Keratinocyte (primary cell): ENCODE results near the gene BNIP5. TPM values are rescaled to one million over a fixed set of nuclear protein-coding genes. Genes with fewer than 3 reads are reported as not detected.

Experiments
- DNase-seq: peaks from one replicate; pipeline ENCODE4 v3.0.0-alpha.2; 2011; ENCODE audit warnings: low read depth, missing footprints, low spot score
- FAIRE-seq: peaks from 2 replicates; lab custom pipeline; 2011; peaks lifted over from hg19 to GRCh38; lab: Jason Lieb, UNC
- H2AFZ ChIP-seq: 2 replicates; pipeline ENCODE4 v1.6.0; 2012; ENCODE audit warnings: low read length, control low read depth, inconsistent platforms; ENCODE audit not compliant: control insufficient read depth
- H3K27ac ChIP-seq: 2 replicates; pipeline ENCODE4 v1.5.1; 2011; ENCODE audit warnings: low read length; ENCODE audit not compliant: control insufficient read depth, insufficient read depth
- H3K27me3 ChIP-seq: 3 replicates; pipeline ENCODE4 v1.6.0; 2011; ENCODE audit warnings: low read length; ENCODE audit not compliant: control insufficient read depth, insufficient read depth; ENCODE audit errors: extremely low read depth
- H3K36me3 ChIP-seq, 2 experiments: 2 replicates in 1 of 2; 3 replicates in 1 of 2; pipeline ENCODE4 v1.5.1; 2011; ENCODE audit warnings: low read length in 2 of 2, mild to moderate bottlenecking in 1 of 2; ENCODE audit not compliant: control insufficient read depth in 2 of 2, insufficient read depth in 2 of 2; ENCODE audit errors: extremely low read depth in 1 of 2
- H3K4me1 ChIP-seq: 3 replicates; pipeline ENCODE4 v1.5.1; 2011; ENCODE audit warnings: low read length; ENCODE audit not compliant: control insufficient read depth, insufficient read depth; ENCODE audit errors: extremely low read depth
- H3K4me2 ChIP-seq: 3 replicates; pipeline ENCODE4 v1.6.0; 2011; ENCODE audit warnings: low read depth, low read length; ENCODE audit not compliant: control insufficient read depth, insufficient read depth; ENCODE audit errors: extremely low read depth
- H3K4me3 ChIP-seq, 3 experiments: fragments of 200-600 bp in 1 of 3; sonication (generic) in 1 of 3; 2 replicates in 2 of 3; 3 replicates in 1 of 3; pipeline ENCODE4 v1.5.1; 2011 to 2016; ENCODE audit warnings: low read length in 3 of 3, mild to moderate bottlenecking in 3 of 3, control low read depth in 2 of 3, inconsistent platforms in 1 of 3, low read depth in 1 of 3, mixed read lengths in 1 of 3, mixed run types in 1 of 3, moderate library complexity in 1 of 3; ENCODE audit not compliant: control insufficient read depth in 2 of 3, insufficient read depth in 2 of 3; ENCODE audit errors: extremely low read depth in 1 of 3
- H3K79me2 ChIP-seq: 2 replicates; pipeline ENCODE4 v1.6.0; 2012; ENCODE audit warnings: low read length; ENCODE audit not compliant: control insufficient read depth, insufficient read depth
- H3K9ac ChIP-seq: 3 replicates; pipeline ENCODE4 v1.6.0; 2011; ENCODE audit warnings: low read length; ENCODE audit not compliant: control insufficient read depth, insufficient read depth; ENCODE audit errors: extremely low read depth
- H3K9me1 ChIP-seq: 3 replicates; pipeline ENCODE4 v1.6.0; 2011; ENCODE audit warnings: low read length; ENCODE audit not compliant: control insufficient read depth, insufficient read depth; ENCODE audit errors: extremely low read depth
- H3K9me3 ChIP-seq: 2 replicates; pipeline ENCODE4 v1.5.1; 2012; ENCODE audit warnings: low read depth, low read length; ENCODE audit not compliant: control insufficient read depth
- H4K20me1 ChIP-seq: 3 replicates; pipeline ENCODE4 v1.6.0; 2011; ENCODE audit warnings: low read length; ENCODE audit not compliant: control insufficient read depth, insufficient read depth; ENCODE audit errors: extremely low read depth
- CTCF ChIP-seq, 3 experiments: IDR thresholded peaks in 1 of 3; conservative IDR thresholded peaks in 1 of 3; optimal IDR thresholded peaks in 1 of 3; 2 replicates in 2 of 3; 3 replicates in 1 of 3; pipeline versions ENCODE3 to v1.5.1; 2011; ENCODE audit warnings: low read length in 3 of 3, mild to moderate bottlenecking in 3 of 3, moderate library complexity in 2 of 3, control low read depth in 1 of 3, inconsistent platforms in 1 of 3; ENCODE audit not compliant: insufficient read depth in 2 of 3; ENCODE audit errors: extremely low read depth in 1 of 3
- EZH2 ChIP-seq: IDR thresholded peaks from one replicate; pipeline ENCODE4 v1.6.1; 2012; ENCODE audit warnings: inconsistent platforms, mild to moderate bottlenecking, low read length, moderate library complexity
- dilution Hi-C: fragments of 300-500 bp; cut with MboI; formaldehyde crosslinking; loops from one replicate; pipeline ENCODE4 v1.7.0; 2020; ENCODE audit warnings: low sequenced_read_pairs; ENCODE audit not compliant: extremely low pct_ligation_motif_present
- polyA plus RNA-seq, 5 experiments: library from polyadenylated mRNA; depleted of rRNA in 3 of 5; stranded (reverse) in 3 of 5; stranded (forward) in 1 of 5; unstranded in 1 of 5; fragments of >200 nt; gene quantifications; 1 replicate in 1 of 5; 2 replicates in 3 of 5; 3 replicates in 1 of 5; pipeline versions ENCODE4 v1.2.1 to v1.2.3, GENCODE V29; 2011 to 2012; ENCODE audit warnings: missing spikeins in 2 of 5, low read depth in 1 of 5, low replicate concordance in 1 of 5

The BNIP5 gene
- polyA plus RNA-seq, 1 donor (not counting 4 experiments of a cell fraction or from before 2014, with no cell fraction given), result not detected

GRCh38 chr6:36372088-36372487, 35.4 kb upstream of the BNIP5 start:
- Histone ChIP-seq H4K20me1 (peaks cover 2% of the 10 kb centered on the region), H3K4me1 (peaks cover 8% of the 10 kb centered on the region), H2AFZ (no peak overlapping the region), H3K36me3 (no peaks in the 10 kb centered on the region), H3K4me2 (no peak overlapping the region), H3K9ac (no peak overlapping the region), H3K4me3 (no peak overlapping the region), H3K9me3 (no peaks in the 10 kb centered on the region), H3K27ac (no peak overlapping the region), H3K79me2 (no peaks in the 10 kb centered on the region), H3K9me1 (no peaks in the 10 kb centered on the region), H3K27me3 (peaks cover 8% of the 10 kb centered on the region)
- TF ChIP-seq CTCF (optimal IDR thresholded peaks at IDR 0.05 in 1 of 3, IDR thresholded peaks at IDR 0.05 in 1 of 3, conservative IDR thresholded peaks at IDR 0.05 in 1 of 3; ENCODE audit: extremely low read depth in 1 of 3, insufficient read depth in 2 of 3, low read length in 3 of 3) (no peak), EZH2 (no peak)
- dilution Hi-C loops, result no loop called here
- FAIRE-seq (no peak), DNase-seq (no peak)

- Histone ChIP-seq H3K27me3 (peaks cover 8% of the 10 kb centered on the region), H4K20me1 (peaks cover 2% of the 10 kb centered on the region), H3K4me1 (peaks cover 8% of the 10 kb centered on the region), H3K27ac (no peak overlapping the region), H3K4me2 (no peak overlapping the region), H3K9me1 (no peaks in the 10 kb centered on the region), H3K79me2 (no peaks in the 10 kb centered on the region), H3K4me3 (no peak overlapping the region), H3K9ac (no peak overlapping the region), H3K9me3 (no peaks in the 10 kb centered on the region), H3K36me3 (no peaks in the 10 kb centered on the region), H2AFZ (no peak overlapping the region)
- FAIRE-seq (no peak), DNase-seq (no peak)
- TF ChIP-seq CTCF (optimal IDR thresholded peaks at IDR 0.05 in 1 of 3, IDR thresholded peaks at IDR 0.05 in 1 of 3, conservative IDR thresholded peaks at IDR 0.05 in 1 of 3; ENCODE audit: extremely low read depth in 1 of 3, insufficient read depth in 2 of 3, low read length in 3 of 3) (no peak), EZH2 (no peak)
- dilution Hi-C loops, result no loop called here
Observed at GRCh38 chr6:36371211-36371610, 34.5 kb upstream of the BNIP5 start.
